Hepatocyte (in vitro differentiated cells): ENCODE data around the gene ACOX3. TPM values are rescaled to one million over a fixed set of nuclear protein-coding genes. Genes with fewer than 3 reads are reported as not detected.

ENCODE experiments used
- DNase-seq: peaks from one replicate; pipeline ENCODE4 v3.0.0-alpha.2; 2016; ENCODE audit warnings: low spot score
- H2AFZ ChIP-seq: fragments of 200-600 bp; sonication (generic); 2 replicates; pipeline ENCODE4 v1.6.0; 2016; ENCODE audit warnings: antibody characterized with exemption, mild to moderate bottlenecking
- H3K27ac ChIP-seq: fragments of 200-600 bp; sonication (generic); 2 replicates; pipeline ENCODE4 v1.5.1; 2016; ENCODE audit warnings: mild to moderate bottlenecking
- H3K27me3 ChIP-seq: fragments of 200-600 bp; sonication (generic); 2 replicates; pipeline ENCODE4 v1.6.1; 2016
- H3K36me3 ChIP-seq: fragments of 200-600 bp; sonication (generic); replicated peaks from 2 replicates; pipeline ENCODE4 v1.5.1; 2016; ENCODE audit warnings: low read depth; ENCODE audit not compliant: insufficient read depth
- H3K4me1 ChIP-seq: fragments of 200-600 bp; sonication (generic); 2 replicates; pipeline ENCODE4 v1.5.1; 2016; ENCODE audit warnings: mild to moderate bottlenecking, moderate library complexity; ENCODE audit not compliant: insufficient read depth
- H3K4me2 ChIP-seq: fragments of 200-600 bp; sonication (generic); 2 replicates; pipeline ENCODE4 v1.6.0; 2016
- H3K4me3 ChIP-seq: fragments of 200-600 bp; sonication (generic); 2 replicates; pipeline ENCODE4 v1.5.1; 2016; ENCODE audit warnings: mild to moderate bottlenecking
- H3K79me2 ChIP-seq: fragments of 200-600 bp; sonication (generic); 2 replicates; pipeline ENCODE4 v1.6.0; 2017; ENCODE audit warnings: mild to moderate bottlenecking
- H3K9me2 ChIP-seq: fragments of 200-600 bp; sonication (generic); replicated peaks from 2 replicates; pipeline ENCODE4 v1.6.0; 2017; ENCODE audit warnings: mild to moderate bottlenecking; ENCODE audit not compliant: insufficient read depth
- H3K9me3 ChIP-seq: fragments of 200-600 bp; sonication (generic); 2 replicates; pipeline ENCODE4 v1.5.1; 2016; ENCODE audit warnings: low read depth, mild to moderate bottlenecking
- H4K20me1 ChIP-seq: fragments of 200-600 bp; sonication (generic); 2 replicates; pipeline ENCODE4 v1.6.0; 2016; ENCODE audit warnings: mild to moderate bottlenecking; ENCODE audit not compliant: insufficient read depth, poor library complexity, severe bottlenecking
- CTCF ChIP-seq: fragments of 200-600 bp; sonication (generic); IDR thresholded peaks from 2 replicates; pipeline ENCODE4 v1.5.1; 2016; ENCODE audit warnings: antibody characterized with exemption, mild to moderate bottlenecking; ENCODE audit not compliant: poor library complexity
- EZH2 ChIP-seq: fragments of 200-600 bp; sonication (generic); IDR thresholded peaks from 2 replicates; pipeline ENCODE4 v1.6.1; 2016; ENCODE audit warnings: antibody characterized with exemption, mild to moderate bottlenecking, borderline replicate concordance
- EZH2phosphoT487 ChIP-seq: fragments of 200-600 bp; sonication (generic); IDR thresholded peaks from one replicate; pipeline ENCODE4 v1.6.1; 2018; ENCODE audit warnings: antibody characterized with exemption, mild to moderate bottlenecking, low read depth, moderate library complexity; ENCODE audit not compliant: unreplicated experiment, severe bottlenecking
- WGBS: methylation state at CpG from one replicate; pipeline ENCODE4 v1.1.6; 2016; ENCODE audit warnings: low lambda C conversion rate; ENCODE audit errors: missing lambda C conversion rate; 5-methylcytosine and 5-hydroxymethylcytosine counted together
- polyA plus RNA-seq: library from polyadenylated mRNA; unstranded; fragments of >200 nt; fragmentation: Nextera tagmentation; extraction: Ambion mirVana; gene quantifications from 2 replicates; pipeline ENCODE4 v1.2.1, GENCODE V29; 2016
- total RNA-seq: library from RNA; depleted of rRNA; stranded (reverse); fragments of >200 nt; gene quantifications from 2 replicates; pipeline ENCODE4 v1.2.3, GENCODE V29; 2014

ACOX3 gene
- total and polyA plus RNA-seq, 2 experiments from 2014 or later = 17.6 to 22.5 TPM

DNA sequence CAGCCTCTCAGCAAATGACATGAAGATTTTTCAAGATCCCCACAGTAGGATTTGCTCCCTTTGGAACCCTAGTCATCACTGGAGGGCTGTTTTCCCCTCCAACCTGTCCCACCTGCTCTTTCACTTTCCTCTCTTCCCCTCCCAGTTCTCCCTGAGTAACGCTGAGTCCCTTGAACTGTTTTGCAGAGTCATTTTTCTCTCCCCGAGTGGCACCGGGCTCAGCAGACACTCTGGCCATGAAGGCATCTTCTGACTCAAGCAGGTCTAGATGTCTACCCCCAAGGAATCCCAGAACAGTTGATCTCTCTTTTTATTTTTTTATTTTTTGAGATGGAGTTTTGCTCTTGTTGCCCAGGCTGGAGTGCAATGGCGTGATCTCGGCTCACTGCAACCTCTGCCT is 118.8 kb downstream of the ACOX3 start:
- Histone ChIP-seq H3K79me2 (no peaks in the 10 kb centered on the region), H3K27me3 (no peaks in the 10 kb centered on the region), H4K20me1 (no peaks in the 10 kb centered on the region), H2AFZ (no peak overlapping the region), H3K9me2 (no peaks in the 10 kb centered on the region), H3K27ac (no peak overlapping the region), H3K9me3 (no peaks in the 10 kb centered on the region), H3K4me1 (peaks cover under 1% of the 10 kb centered on the region), H3K4me2 (no peak overlapping the region), H3K36me3 (no peaks in the 10 kb centered on the region), H3K4me3 (no peak overlapping the region)
- 89% methylated on average over 5 of the region's 5 CpGs for WGBS
- DNase-seq = no peak
- TF ChIP-seq EZH2phosphoT487 (no peak), EZH2 (no peak), CTCF (no peak)

DNA sequence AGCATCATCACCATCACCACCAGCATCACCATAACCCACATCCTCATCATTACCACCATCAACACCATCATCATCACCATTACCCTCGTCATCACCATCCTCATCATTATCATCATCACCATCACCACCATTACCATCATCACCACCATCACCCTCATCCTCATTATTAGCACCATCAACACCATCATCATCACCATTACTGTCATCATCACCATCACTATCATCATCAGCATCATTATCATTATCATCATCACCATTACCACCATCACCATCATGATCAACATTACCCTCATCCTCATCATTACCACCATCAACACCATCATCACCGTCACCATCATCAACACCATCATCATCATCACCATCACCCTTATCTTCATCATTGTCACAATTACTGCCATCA is 119.3 kb downstream of the ACOX3 start:
- Histone ChIP-seq H3K4me2 (no peak overlapping the region), H3K36me3 (no peaks in the 10 kb centered on the region), H3K27ac (no peak overlapping the region), H4K20me1 (no peaks in the 10 kb centered on the region), H2AFZ (no peak overlapping the region), H3K9me3 (no peaks in the 10 kb centered on the region), H3K9me2 (no peaks in the 10 kb centered on the region), H3K27me3 (no peaks in the 10 kb centered on the region), H3K79me2 (no peaks in the 10 kb centered on the region), H3K4me3 (no peak overlapping the region), H3K4me1 (peaks cover 6% of the 10 kb centered on the region)
- no peak for DNase-seq
- WGBS = 93% methylated on average over 2 of the region's 2 CpGs
- no peak for TF ChIP-seq CTCF
- TF ChIP-seq EZH2phosphoT487 = no peak
- TF ChIP-seq EZH2 = no peak

GRCh38 chr4:8320386-8320750 is 120.2 kb downstream of the ACOX3 start:
- no peaks in the 10 kb centered on the region for H3K36me3 ChIP-seq
- H3K27ac ChIP-seq = no peak overlapping the region
- H3K4me1 ChIP-seq = peaks cover 14% of the 10 kb centered on the region
- no peaks in the 10 kb centered on the region for H3K79me2 ChIP-seq
- no peak for DNase-seq
- TF ChIP-seq EZH2phosphoT487 (no peak), CTCF (peak; percentile 16)
- no peaks in the 10 kb centered on the region for H4K20me1 ChIP-seq
- H3K4me2 ChIP-seq = no peak overlapping the region
- WGBS = 85% methylated on average over 2 of the region's 2 CpGs
- H3K27me3 ChIP-seq = no peaks in the 10 kb centered on the region
- H3K9me3 ChIP-seq = no peaks in the 10 kb centered on the region
- H3K9me2 ChIP-seq = no peaks in the 10 kb centered on the region
- H3K4me3 ChIP-seq = no peak overlapping the region
- H2AFZ ChIP-seq = no peak overlapping the region

DNA sequence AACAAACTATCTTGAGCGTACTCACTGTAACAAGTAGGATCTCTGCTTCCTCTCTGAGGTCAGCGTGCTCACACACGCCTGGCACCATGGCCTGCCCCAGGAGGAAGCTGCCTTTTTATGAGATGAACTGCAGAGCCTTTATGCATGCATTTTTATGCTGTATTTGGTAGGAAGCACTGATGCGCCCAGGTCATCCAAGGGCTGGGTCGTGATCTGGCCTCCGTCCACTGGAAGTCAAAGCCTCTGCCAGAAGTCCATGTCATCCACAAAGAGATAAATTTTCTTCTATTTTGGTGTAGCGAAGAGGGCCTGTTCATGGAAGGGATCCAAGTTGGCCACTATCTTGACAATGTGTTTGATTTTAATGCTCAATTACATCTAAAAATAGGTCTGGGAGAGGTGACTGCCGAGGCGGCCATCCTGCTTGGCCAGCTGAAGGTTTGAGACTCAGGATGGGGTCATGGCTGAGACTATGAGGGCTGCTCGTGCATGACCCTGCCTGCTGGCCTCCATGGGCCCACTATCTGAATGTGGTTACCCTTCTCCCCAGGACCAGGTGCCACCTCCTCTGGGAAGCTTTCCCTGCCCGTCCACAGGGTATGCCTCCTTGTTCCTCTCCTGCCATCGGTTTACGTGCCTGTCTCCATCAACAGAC is 120.7 kb downstream of the ACOX3 start:
- 82% methylated on average over 13 of the region's 13 CpGs for WGBS
- no peak for DNase-seq
- TF ChIP-seq EZH2 = no peak
- no peak for TF ChIP-seq EZH2phosphoT487
- TF ChIP-seq CTCF = no peak
- Histone ChIP-seq H3K4me3 (no peak overlapping the region), H3K36me3 (no peaks in the 10 kb centered on the region), H3K27me3 (no peaks in the 10 kb centered on the region), H4K20me1 (no peaks in the 10 kb centered on the region), H3K9me2 (no peaks in the 10 kb centered on the region), H3K79me2 (no peaks in the 10 kb centered on the region), H3K4me1 (peaks cover 18% of the 10 kb centered on the region), H3K4me2 (no peak overlapping the region), H3K9me3 (no peaks in the 10 kb centered on the region), H3K27ac (no peak overlapping the region), H2AFZ (no peak overlapping the region)
